ENCODE measurements around the gene FLT1. TPM values are rescaled to one million over a fixed set of nuclear protein-coding genes. Genes with fewer than 3 reads are reported as not detected.

FLT1 gene
- total RNA-seq, 1 donor from 2014 or later: 46.0 TPM

GRCh38 chr13:28370448-28370847 lies 124.5 kb downstream of the FLT1 start:
- Histone ChIP-seq H3K27ac (no peak overlapping the region), H3K4me3 (no peak overlapping the region), H3K36me3 (no peaks in the 10 kb centered on the region), H3K9me3 (no peaks in the 10 kb centered on the region), H3K4me1 (no peaks in the 10 kb centered on the region), H3K27me3 (no peaks in the 10 kb centered on the region)
- TF ChIP-seq CTCF (IDR thresholded peaks at IDR 0.05): no peak
- intact Hi-C loops (cut with DNase I): no loop called here
- no peak for DNase-seq (ENCODE audit: low spot score in 2 of 2)

GRCh38 chr13:28358708-28359107 lies 136.2 kb downstream of the FLT1 start:
- Histone ChIP-seq H3K9me3 (no peaks in the 10 kb centered on the region), H3K27ac (no peak overlapping the region), H3K4me1 (no peaks in the 10 kb centered on the region), H3K36me3 (no peaks in the 10 kb centered on the region), H3K4me3 (no peak overlapping the region), H3K27me3 (no peaks in the 10 kb centered on the region)
- DNase-seq (ENCODE audit: low spot score in 2 of 2): no peak
- intact Hi-C loops (cut with DNase I): no loop called here
- no peak for TF ChIP-seq CTCF (IDR thresholded peaks at IDR 0.05)

- no peak for TF ChIP-seq CTCF (IDR thresholded peaks at IDR 0.05)
- no peak for DNase-seq (ENCODE audit: low spot score in 2 of 2)
- Histone ChIP-seq H3K27ac (no peak overlapping the region), H3K9me3 (no peaks in the 10 kb centered on the region), H3K4me1 (no peaks in the 10 kb centered on the region), H3K27me3 (no peaks in the 10 kb centered on the region), H3K36me3 (no peaks in the 10 kb centered on the region), H3K4me3 (no peak overlapping the region)
- intact Hi-C loops (cut with DNase I): no loop called here
These were observed 137.0 kb downstream of the FLT1 start for GRCh38 chr13:28357911-28358433.

- intact Hi-C loops (cut with DNase I): no loop called here
These were observed 137.6 kb downstream of the FLT1 start for GRCh38 chr13:28357247-28357825.

GRCh38 chr13:28356561-28357021 lies 138.3 kb downstream of the FLT1 start:
- no peak for TF ChIP-seq CTCF (IDR thresholded peaks at IDR 0.05)
- Histone ChIP-seq H3K27me3 (no peaks in the 10 kb centered on the region), H3K4me1 (no peaks in the 10 kb centered on the region), H3K4me3 (no peak overlapping the region), H3K9me3 (no peaks in the 10 kb centered on the region), H3K36me3 (no peaks in the 10 kb centered on the region), H3K27ac (no peak overlapping the region)
- DNase-seq (ENCODE audit: low spot score in 2 of 2): no peak
- intact Hi-C loops (cut with DNase I): no loop called here

More at GRCh38 chr13:28357247-28357825, 137.6 kb downstream of the FLT1 start:
- H3K27ac ChIP-seq: no peak overlapping the region
- H3K4me1 ChIP-seq: no peaks in the 10 kb centered on the region
- TF ChIP-seq CTCF (IDR thresholded peaks at IDR 0.05): no peak
- no peaks in the 10 kb centered on the region for H3K27me3 ChIP-seq
- H3K4me3 ChIP-seq: no peak overlapping the region
- no peaks in the 10 kb centered on the region for H3K9me3 ChIP-seq
- no peaks in the 10 kb centered on the region for H3K36me3 ChIP-seq
- no peak for DNase-seq (ENCODE audit: low spot score in 2 of 2)

Measured in ascending aorta (tissue), 2 donors.